ENCODE measurements around the gene LMNA.

The LMNA gene

DNA sequence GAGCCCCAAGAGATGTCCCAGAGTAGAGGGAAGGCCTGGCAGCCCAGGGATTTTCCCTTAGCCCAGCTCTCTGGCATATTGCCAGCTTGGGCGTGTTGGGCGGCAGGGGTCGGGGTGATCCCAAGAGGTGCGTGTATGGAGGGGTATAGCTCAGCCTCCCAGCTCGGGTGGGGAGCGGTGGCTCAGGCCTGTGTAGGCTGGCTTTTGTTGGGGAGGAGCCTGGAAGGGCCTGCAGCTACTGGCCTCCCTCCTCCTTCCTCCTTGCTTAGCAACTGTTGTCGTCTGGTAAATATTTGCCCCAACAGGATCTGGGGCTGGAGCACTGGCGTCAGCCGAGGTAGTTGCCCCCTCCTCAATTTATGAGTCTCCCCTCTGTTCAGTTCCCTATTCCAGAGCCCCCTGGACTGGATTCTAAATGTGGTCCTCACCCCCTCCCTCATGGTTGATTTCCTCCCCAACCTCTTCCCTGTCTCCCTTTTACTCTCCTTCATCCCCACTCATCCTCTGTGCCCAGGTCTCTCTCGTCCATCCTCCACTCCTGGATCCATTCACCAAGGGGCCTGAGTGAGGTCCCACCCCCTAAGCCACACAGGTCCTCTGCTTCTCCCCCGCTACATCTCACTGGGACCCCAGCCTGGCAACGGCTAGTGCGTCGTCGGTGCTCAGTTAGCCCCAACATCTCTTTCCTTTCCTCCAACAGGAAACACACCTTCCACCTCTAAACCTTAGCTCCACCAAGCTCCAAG, 10.3 kb upstream of the LMNA start:
- peak; percentile 67 to 71 for DNase-seq
- TF ChIP-seq POLR2A (IDR thresholded peaks at IDR 0.05; ENCODE audit: low read length) (peak; percentile 66), GATA1 (IDR thresholded peaks at IDR 0.05; ENCODE audit: low read depth, low read length) (no peak)

- DNase-seq = peak; percentile 36
- TF ChIP-seq GATA1 (IDR thresholded peaks at IDR 0.05; ENCODE audit: low read depth, low read length) (no peak), POLR2A (IDR thresholded peaks at IDR 0.05; ENCODE audit: low read length) (no peak)
Observed at GRCh38 chr1:156104861-156105832, 9.4 kb upstream of the LMNA start.

DNA sequence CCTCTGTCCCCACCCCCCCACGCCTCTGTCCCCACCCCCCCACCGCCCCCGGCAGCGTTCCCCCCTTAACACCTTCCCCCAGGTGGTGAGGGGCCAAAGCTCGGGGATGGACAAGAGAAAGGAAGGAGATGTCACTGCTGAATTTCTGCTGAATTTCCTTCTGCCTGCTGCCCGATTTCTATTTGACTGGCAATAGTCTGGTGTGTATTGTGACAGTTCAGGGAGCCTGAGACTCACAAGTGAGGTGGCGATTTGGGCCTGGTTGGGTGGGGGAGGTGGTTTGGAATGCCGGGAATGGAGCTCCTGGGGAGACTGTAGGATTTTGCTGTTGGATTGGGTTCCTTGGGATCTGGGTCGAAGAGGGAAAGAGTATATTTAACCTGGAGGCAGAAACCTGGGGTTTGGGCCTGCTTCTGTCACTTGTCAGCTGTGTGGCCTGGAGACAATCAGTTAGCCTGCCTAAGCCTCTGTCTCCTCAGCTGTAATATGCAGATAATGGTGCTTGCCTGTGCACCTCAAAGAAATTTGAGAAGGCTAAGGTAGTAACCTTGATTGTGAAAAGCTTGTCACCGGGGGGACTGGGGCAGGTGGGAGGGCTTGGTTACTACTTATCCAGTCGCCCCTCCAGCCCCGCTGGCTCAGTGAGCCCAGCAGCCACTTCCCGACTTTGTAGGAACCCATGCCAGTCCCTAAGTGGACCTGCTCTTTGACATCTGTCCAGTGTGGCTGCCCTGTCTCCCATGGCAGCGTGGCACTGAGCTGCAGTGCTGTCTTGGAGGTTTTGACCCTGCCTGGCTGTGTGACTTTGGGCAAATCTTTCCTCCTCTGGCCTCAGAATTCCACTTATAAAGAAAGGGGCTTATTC, 7.7 kb upstream of the LMNA start:
- peak; percentile 70 to 76 for DNase-seq
- TF ChIP-seq POLR2A (IDR thresholded peaks at IDR 0.05; ENCODE audit: low read length) (no peak), GATA1 (IDR thresholded peaks at IDR 0.05; ENCODE audit: low read depth, low read length) (no peak)

GRCh38 chr1:156108057-156108456, 6.5 kb upstream of the LMNA start:
- DNase-seq = no peak

DNA sequence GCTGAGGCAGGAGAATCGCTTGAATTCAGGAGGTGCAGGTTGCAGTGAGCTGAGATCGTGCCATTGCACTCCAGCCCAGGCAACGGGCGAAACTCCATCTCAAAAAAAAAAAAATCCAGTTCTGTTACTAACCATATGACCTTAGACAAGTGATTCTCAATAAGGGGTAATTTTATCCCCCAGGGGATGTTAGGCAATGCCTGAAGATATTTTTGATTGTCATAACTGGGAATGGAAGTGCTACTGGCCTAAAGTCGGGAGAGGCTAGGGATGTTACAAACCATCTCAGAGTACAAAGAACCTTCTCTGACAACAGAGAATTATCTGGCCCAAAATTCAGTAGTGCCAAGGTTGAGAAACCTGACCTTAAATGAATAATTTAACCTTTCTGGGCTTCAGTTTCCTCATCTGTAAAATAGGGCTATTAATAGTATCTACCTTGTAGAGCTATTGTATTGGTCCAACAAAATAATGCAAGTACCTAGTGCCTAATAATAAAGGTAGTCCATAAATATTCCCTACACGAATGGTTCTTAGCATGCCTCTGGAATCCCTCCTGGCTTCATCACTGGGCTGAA, 5.8 kb upstream of the LMNA start:
- no peak for TF ChIP-seq POLR2A (IDR thresholded peaks at IDR 0.05; ENCODE audit: low read length)
- TF ChIP-seq GATA1 (IDR thresholded peaks at IDR 0.05; ENCODE audit: low read depth, low read length) = no peak
- DNase-seq = no peak

More at GRCh38 chr1:156108057-156108456, 6.5 kb upstream of the LMNA start:
- TF ChIP-seq POLR2A (IDR thresholded peaks at IDR 0.05; ENCODE audit: low read length) = no peak
- no peak for TF ChIP-seq GATA1 (IDR thresholded peaks at IDR 0.05; ENCODE audit: low read depth, low read length)

DNA sequence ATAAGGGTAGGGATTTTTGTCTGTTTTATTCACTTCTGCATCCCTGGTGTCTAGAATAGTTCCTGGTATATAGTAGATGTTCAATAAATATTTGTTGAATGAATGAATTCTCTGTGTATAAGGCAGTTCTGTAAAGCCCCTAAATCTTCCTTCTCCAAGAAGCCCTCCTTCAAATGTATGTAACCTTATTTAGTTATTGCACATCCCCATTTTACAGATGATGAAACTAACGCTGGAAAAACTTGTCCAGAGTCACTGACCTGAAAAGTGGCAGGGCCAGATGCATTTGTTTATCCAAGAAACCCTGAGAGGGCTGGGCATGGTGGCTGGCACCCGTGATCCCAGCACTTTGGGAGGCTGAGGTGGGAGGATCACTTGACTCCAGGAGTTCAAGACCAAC, 4.3 kb upstream of the LMNA start:
- DNase-seq = no peak
- TF ChIP-seq POLR2A (IDR thresholded peaks at IDR 0.05; ENCODE audit: low read length) (no peak), GATA1 (IDR thresholded peaks at IDR 0.05; ENCODE audit: low read depth, low read length) (no peak)

DNA sequence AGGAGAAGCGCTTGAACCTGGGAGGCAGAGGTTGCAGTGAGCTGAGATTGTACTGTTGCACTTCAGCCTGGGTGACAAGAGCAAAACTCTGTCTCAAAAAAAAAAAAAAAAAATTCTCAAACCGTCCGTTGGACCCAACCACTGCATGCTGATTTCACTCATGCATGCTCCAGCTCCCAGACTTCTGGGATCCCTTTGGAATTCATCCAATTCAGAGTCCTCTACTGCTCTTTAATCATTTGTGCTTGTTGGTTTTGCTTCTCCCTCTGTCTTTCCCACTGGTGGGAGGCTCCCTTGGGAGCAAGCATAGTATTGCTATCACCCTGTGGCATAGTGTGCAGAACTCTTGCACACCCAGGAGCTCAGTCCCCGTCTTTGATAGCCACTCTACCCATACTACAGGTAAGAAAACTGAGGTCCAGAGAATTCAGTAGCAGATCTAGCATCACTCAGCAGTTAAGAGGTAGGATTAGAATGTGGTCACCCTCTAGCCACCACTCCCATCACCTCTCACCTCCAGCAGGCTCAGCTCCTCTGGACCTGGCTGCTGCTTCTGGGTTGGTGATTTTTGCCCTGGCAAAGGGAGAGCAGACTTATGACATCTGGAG, 3.1 kb upstream of the LMNA start:
- TF ChIP-seq GATA1 (IDR thresholded peaks at IDR 0.05; ENCODE audit: low read depth, low read length) (no peak), POLR2A (IDR thresholded peaks at IDR 0.05; ENCODE audit: low read length) (no peak)
- DNase-seq = no peak

GRCh38 chr1:156112276-156113137, 2.0 kb upstream of the LMNA start:
- DNase-seq = no peak
- TF ChIP-seq POLR2A (IDR thresholded peaks at IDR 0.05; ENCODE audit: low read length) (no peak), GATA1 (IDR thresholded peaks at IDR 0.05; ENCODE audit: low read depth, low read length) (no peak)

- TF ChIP-seq GATA1 (IDR thresholded peaks at IDR 0.05; ENCODE audit: low read depth, low read length) (no peak), POLR2A (IDR thresholded peaks at IDR 0.05; ENCODE audit: low read length) (no peak)
- peak in 1 of 2 experiments; percentile 38 for DNase-seq
Observed at GRCh38 chr1:156113282-156113950, 1.1 kb upstream of the LMNA start.

DNA sequence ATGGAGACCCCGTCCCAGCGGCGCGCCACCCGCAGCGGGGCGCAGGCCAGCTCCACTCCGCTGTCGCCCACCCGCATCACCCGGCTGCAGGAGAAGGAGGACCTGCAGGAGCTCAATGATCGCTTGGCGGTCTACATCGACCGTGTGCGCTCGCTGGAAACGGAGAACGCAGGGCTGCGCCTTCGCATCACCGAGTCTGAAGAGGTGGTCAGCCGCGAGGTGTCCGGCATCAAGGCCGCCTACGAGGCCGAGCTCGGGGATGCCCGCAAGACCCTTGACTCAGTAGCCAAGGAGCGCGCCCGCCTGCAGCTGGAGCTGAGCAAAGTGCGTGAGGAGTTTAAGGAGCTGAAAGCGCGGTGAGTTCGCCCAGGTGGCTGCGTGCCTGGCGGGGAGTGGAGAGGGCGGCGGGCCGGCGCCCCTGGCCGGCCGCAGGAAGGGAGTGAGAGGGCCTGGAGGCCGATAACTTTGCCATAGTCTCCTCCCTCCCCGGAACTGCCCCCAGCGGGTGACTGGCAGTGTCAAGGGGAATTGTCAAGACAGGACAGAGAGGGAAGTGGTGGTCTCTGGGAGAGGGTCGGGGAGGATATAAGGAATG, 505 bp downstream of the LMNA start:
- DNase-seq = peak; percentile 69 to 81
- no peak for TF ChIP-seq GATA1 (IDR thresholded peaks at IDR 0.05; ENCODE audit: low read depth, low read length)
- peak; percentile 53 for TF ChIP-seq POLR2A (IDR thresholded peaks at IDR 0.05; ENCODE audit: low read length)

All from erythroblast (primary cell).